Cortex of kidney (tissue), 1 donor: ENCODE results near the gene GNAI3.
"Not testable (repeated sequence)": the region's sequence is repeated elsewhere in the genome, so short reads cannot be mapped to it uniquely, and the experiment has no call there.

Source experiments
- DNase-seq: peaks from one replicate; lab custom pipeline; 2025; lab: John Stamatoyannopoulos, UW

GNAI3 gene

GRCh38 chr1:109660691-109661026, 112.2 kb downstream of the GNAI3 start:
- DNase-seq: not testable (repeated sequence)

DNA sequence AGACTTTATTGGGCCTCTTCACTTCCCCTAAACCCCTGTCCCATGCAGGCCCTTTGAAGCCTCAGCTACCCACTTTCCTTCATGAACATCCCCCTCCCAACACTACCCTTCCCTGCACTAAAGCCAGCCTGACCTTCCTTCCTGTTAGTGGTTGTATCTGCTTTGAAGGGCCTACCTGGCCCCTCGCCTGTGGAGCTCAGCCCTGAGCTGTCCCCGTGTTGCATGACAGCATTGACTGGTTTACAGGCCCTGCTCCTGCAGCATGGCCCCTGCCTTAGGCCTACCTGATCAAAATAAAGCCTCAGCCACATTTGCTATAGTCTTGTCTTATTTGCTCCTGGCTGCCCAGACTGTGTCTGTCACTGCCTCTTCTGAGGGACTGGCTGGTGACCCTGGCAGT, 113.0 kb downstream of the GNAI3 start:
- DNase-seq: no peak

DNA sequence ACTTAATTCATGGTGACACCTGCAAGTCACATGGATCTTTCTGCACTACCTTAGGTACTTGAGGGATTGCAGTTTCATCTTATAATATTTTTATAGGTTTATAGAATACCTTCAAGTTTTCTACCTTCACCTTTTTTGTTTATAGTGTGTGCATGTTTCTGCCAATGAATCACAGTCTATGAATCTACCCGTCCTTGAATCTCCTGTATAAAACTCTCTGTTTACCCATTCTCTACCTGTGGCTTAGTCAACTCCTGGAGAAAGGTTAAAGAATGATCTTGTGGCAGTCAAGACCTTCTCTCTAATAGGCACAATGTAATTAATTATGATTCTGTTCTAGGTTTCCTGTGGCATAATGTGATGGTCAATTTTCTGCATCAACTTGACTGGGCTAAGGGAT, 116.3 kb downstream of the GNAI3 start:
- DNase-seq: no peak

DNA sequence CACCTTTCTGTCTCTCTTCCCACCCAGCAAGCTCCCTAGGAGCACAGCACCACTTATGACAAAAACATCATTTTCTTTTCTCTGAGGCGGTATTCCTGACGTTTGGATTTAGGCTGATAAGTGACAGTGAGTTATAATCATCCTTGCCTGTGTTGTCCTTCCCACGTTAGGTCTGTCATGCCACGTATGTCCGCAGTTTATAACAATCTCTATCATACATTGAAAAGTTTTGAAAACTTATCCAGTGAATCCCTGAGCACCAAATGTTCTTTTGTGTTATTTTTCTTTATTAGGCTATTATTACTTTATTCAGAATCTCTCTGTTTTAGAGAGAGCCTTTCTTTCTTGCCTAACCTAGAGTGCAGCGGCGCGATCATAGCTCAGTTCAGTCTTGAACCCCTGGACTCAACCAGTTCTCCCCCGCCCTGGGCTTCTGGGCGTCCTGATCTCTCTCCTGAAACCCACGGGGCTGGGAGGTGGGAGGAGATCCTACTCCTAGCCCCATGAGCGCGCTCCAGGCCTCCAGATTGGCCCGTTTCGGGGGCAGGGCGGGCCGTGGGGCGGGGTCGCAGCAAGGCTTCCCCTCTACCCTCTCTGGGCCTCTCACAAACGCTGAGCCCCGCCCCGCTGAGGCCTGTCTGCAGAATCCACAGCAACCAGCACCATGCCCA, 119.2 kb downstream of the GNAI3 start, which contains the start of gene GSTM2:
TSS of gene GSTM2 (plus strand) at position 606 of the 671 bp plus-strand sequence. CDS start at position 665, 59 bp downstream.
- DNase-seq: no peak
